B cell (primary cell): ENCODE data around the gene MAG.

Experiments
- CTCF ChIP-seq: fragments of 200-600 bp; IDR thresholded peaks from one replicate; pipeline ENCODE4 v1.8.0; 2022; ENCODE audit warnings: antibody characterized with exemption, mild to moderate bottlenecking
- EZH2 ChIP-seq: IDR thresholded peaks from 2 replicates; pipeline ENCODE4 v1.6.1; 2012; ENCODE audit warnings: borderline replicate concordance, low read depth, mild to moderate bottlenecking, moderate library complexity, low read length; ENCODE audit not compliant: insufficient read depth, poor library complexity, severe bottlenecking

GRCh38 chr19:35341565-35342225, 49.7 kb downstream of the MAG start:
- TF ChIP-seq CTCF: no peak
- no peak for TF ChIP-seq EZH2
